ENCODE results near the gene CCT8. TPM values are rescaled to one million over a fixed set of nuclear protein-coding genes. Genes with fewer than 3 reads are reported as not detected.

The CCT8 gene
- total RNA-seq, 1 experiment from 2014 or later, result 276 TPM

Other genes with a start within 250 kb of the CCT8 start
- gene LTN1, start 80.8 kb downstream of the CCT8 start, total RNA-seq (2014; rRNA removed; shearing (Covaris generic); ENCODE audit: low replicate concordance), result 13.3 and 48.9 TPM in 2 replicates
- 18.9 and 28.6 TPM in 2 replicates for gene RWDD2B, start 54.3 kb downstream of the CCT8 start, total RNA-seq (2014; rRNA removed; shearing (Covaris generic); ENCODE audit: low replicate concordance)
- gene USP16, start 49.0 kb downstream of the CCT8 start, total RNA-seq (2014; rRNA removed; shearing (Covaris generic); ENCODE audit: low replicate concordance), result 16.2 and 27.3 TPM in 2 replicates
- 34.8 and 38.3 TPM in 2 replicates for gene MAP3K7CL, start 57.0 kb upstream of the CCT8 start, total RNA-seq (2014; rRNA removed; shearing (Covaris generic); ENCODE audit: low replicate concordance)
- gene BACH1, start 225.3 kb upstream of the CCT8 start, total RNA-seq (2014; rRNA removed; shearing (Covaris generic); ENCODE audit: low replicate concordance), result 30.7 and 42.0 TPM in 2 replicates

Measured in Karpas-422 (cell line).